ENCODE data around the gene TNNI2. TPM values are rescaled to one million over a fixed set of nuclear protein-coding genes. Genes with fewer than 3 reads are reported as not detected.

The TNNI2 gene
- total RNA-seq, 1 experiment from 2014 or later = 7.8 TPM

- intact Hi-C loops (cut with micrococcal nuclease; ENCODE audit: unreplicated experiment) = loop anchor here (5.0 kb wide), 1 partner anchor 185 kb away; no protein-coding TSS in a partner anchor
- no peak overlapping the region for H3K27ac ChIP-seq
- H3K4me3 ChIP-seq = no peak overlapping the region
- no peak for TF ChIP-seq CTCF (conservative IDR thresholded peaks at IDR 0.05)
- TF ChIP-seq EZH2 (IDR thresholded peaks at IDR 0.05; ENCODE audit: low read depth) = no peak
- H3K9me2 ChIP-seq (ENCODE audit: insufficient read depth) = no peaks in the 10 kb centered on the region
- CTCF ChIA-PET = no interaction called here
- no peak overlapping the region for H3K4me2 ChIP-seq
- H3K27me3 ChIP-seq (ENCODE audit: insufficient read depth, low read depth) = no peaks in the 10 kb centered on the region
- no TSS peak for BruUV-seq (replicated peaks)
- H3K36me3 ChIP-seq (ENCODE audit: low read depth) = no peaks in the 10 kb centered on the region
- no peaks in the 10 kb centered on the region for H3K9me3 ChIP-seq (ENCODE audit: insufficient read depth, low read depth)
- no peaks in the 10 kb centered on the region for H3K4me1 ChIP-seq (replicated peaks; ENCODE audit: insufficient read depth)
- POLR2A ChIA-PET (ENCODE audit: unreplicated experiment) = no interaction called here
- no peaks in the 10 kb centered on the region for H3F3A ChIP-seq (ENCODE audit: insufficient read depth, low read depth)
- peak in 1 of 2 experiments; percentile 32 for DNase-seq
- no peaks in the 10 kb centered on the region for H3K79me2 ChIP-seq (ENCODE audit: low read depth)
- H2AFZ ChIP-seq = no peak overlapping the region
- H4K20me1 ChIP-seq (ENCODE audit: insufficient read depth) = no peaks in the 10 kb centered on the region
Observed at GRCh38 chr11:1877211-1878136, 38.7 kb downstream of the TNNI2 start.

DNA sequence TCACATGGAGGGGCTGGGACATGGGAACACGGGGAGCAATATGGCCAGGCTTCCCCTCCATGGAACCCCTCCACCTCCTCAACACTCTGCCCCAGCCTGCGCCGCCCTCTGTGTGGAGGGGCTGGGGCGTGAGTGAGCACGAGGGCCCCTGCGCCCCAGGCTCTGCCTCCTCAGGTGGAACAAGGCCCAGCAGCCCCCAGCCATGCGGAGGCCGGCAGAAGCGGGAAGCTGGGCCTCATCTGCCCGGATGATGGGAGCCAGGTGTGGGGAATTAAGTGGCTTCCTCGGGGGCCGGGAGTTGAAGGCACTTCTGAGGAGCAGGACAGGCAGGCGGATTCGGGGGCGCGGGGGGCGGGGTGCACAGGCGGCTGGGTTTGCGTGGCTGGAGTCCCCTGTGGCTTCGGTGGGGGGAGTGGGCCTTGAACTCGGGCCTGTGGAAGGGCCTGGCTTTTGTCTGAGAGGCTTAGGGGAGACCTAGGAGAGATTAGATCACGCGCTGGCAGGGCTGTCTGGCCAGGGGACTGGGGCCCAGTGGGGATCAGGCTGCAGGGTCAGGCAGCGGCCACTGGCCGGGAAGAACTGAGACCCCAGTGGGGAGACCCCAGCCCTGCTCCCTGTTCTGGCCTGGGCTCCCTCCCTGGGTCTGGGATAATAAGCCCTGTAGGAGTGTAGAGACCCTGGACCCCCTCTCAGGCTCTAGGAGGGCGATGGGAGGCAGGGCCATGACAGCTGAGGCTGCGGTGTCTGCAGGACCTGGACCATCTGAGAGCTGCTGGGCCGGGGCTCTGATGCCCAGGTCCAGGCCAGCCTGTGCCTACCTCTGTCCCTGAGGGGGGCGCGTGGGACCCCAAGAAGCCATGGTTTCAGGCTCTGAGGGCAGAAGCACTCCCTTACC lies 39.6 kb downstream of the TNNI2 start:
- Histone ChIP-seq H3K4me1 (replicated peaks; ENCODE audit: insufficient read depth) (no peaks in the 10 kb centered on the region), H3K9me3 (ENCODE audit: insufficient read depth, low read depth) (no peaks in the 10 kb centered on the region), H3K36me3 (ENCODE audit: low read depth) (no peaks in the 10 kb centered on the region), H4K20me1 (ENCODE audit: insufficient read depth) (no peaks in the 10 kb centered on the region), H2AFZ (no peak overlapping the region), H3K9me2 (ENCODE audit: insufficient read depth) (no peaks in the 10 kb centered on the region), H3F3A (ENCODE audit: insufficient read depth, low read depth) (no peaks in the 10 kb centered on the region), H3K27me3 (ENCODE audit: insufficient read depth, low read depth) (no peaks in the 10 kb centered on the region), H3K27ac (no peak overlapping the region), H3K79me2 (ENCODE audit: low read depth) (no peaks in the 10 kb centered on the region), H3K4me2 (no peak overlapping the region), H3K4me3 (no peak overlapping the region)
- no peak for DNase-seq
- CTCF ChIA-PET = interaction anchor here (0.6 kb wide), 1 partner anchor 39 kb away, joined by 11 read pairs; no protein-coding TSS in a partner anchor
- POLR2A ChIA-PET (ENCODE audit: unreplicated experiment) = no interaction called here
- no peak for TF ChIP-seq EZH2 (IDR thresholded peaks at IDR 0.05; ENCODE audit: low read depth)
- no peak for TF ChIP-seq CTCF (conservative IDR thresholded peaks at IDR 0.05)
- BruUV-seq (replicated peaks) = no TSS peak
- intact Hi-C loops (cut with micrococcal nuclease; ENCODE audit: unreplicated experiment) = loop anchor here (5.0 kb wide), 1 partner anchor 186 kb away; no protein-coding TSS in a partner anchor

- Histone ChIP-seq H3K79me2 (ENCODE audit: low read depth) (no peaks in the 10 kb centered on the region), H3K4me3 (no peak overlapping the region), H2AFZ (no peak overlapping the region), H3K27ac (no peak overlapping the region), H3K36me3 (ENCODE audit: low read depth) (no peaks in the 10 kb centered on the region), H3K9me3 (ENCODE audit: insufficient read depth, low read depth) (no peaks in the 10 kb centered on the region), H3K27me3 (ENCODE audit: insufficient read depth, low read depth) (no peaks in the 10 kb centered on the region), H4K20me1 (ENCODE audit: insufficient read depth) (no peaks in the 10 kb centered on the region), H3K4me1 (replicated peaks; ENCODE audit: insufficient read depth) (no peaks in the 10 kb centered on the region), H3K4me2 (no peak overlapping the region), H3K9me2 (ENCODE audit: insufficient read depth) (no peaks in the 10 kb centered on the region), H3F3A (ENCODE audit: insufficient read depth, low read depth) (no peaks in the 10 kb centered on the region)
- ChIA-PET POLR2A (ENCODE audit: unreplicated experiment) (no interaction called here), CTCF (no interaction called here)
- TF ChIP-seq EZH2 (IDR thresholded peaks at IDR 0.05; ENCODE audit: low read depth) (no peak), CTCF (conservative IDR thresholded peaks at IDR 0.05) (no peak)
- intact Hi-C loops (cut with micrococcal nuclease; ENCODE audit: unreplicated experiment) = loop anchor here (5.0 kb wide), 1 partner anchor 187 kb away; no protein-coding TSS in a partner anchor
- DNase-seq = no peak
- BruUV-seq (replicated peaks) = no TSS peak
Observed at GRCh38 chr11:1879342-1879940, 40.7 kb downstream of the TNNI2 start.

Data from PC-9 (cell line).